Activated naive CD4-positive, alpha-beta T cell treated with anti-CD3 and anti-CD28 coated beads, Interleukin-2, amount 10 ng/mL, durations not matched to agents 7 days and 5 days (primary cell): ENCODE measurements around the gene DYNLRB1.
A peak's percentile ranks its signal among the peaks of the same experiment; 100 is the strongest.

Source experiments
- CTCF ChIA-PET: fragments of 350-600 bp; sonication (Branson Sonifier 250); formaldehyde crosslinking; loops from one replicate; lab custom pipeline; 2021; ENCODE audit warnings: antibody characterized with exemption; lab: Charles Lee
- DNase-seq: peaks from one replicate; pipeline ENCODE4 v3.0.0-alpha.2; 2020
- H3K27ac Mint-ChIP-seq: one replicate; pipeline ENCODE4 v1.8.0; 2021; ENCODE audit warnings: mild to moderate bottlenecking, moderate library complexity, mixed read lengths
- H3K27me3 Mint-ChIP-seq: one replicate; pipeline ENCODE4 v1.8.0; 2021; ENCODE audit warnings: mild to moderate bottlenecking, mixed read lengths
- H3K36me3 Mint-ChIP-seq: one replicate; pipeline ENCODE4 v1.8.0; 2021; ENCODE audit warnings: mixed read lengths
- H3K4me1 Mint-ChIP-seq: one replicate; pipeline ENCODE4 v1.8.0; 2021; ENCODE audit warnings: mixed read lengths
- H3K4me3 Mint-ChIP-seq: one replicate; pipeline ENCODE4 v1.8.0; 2021; ENCODE audit warnings: mild to moderate bottlenecking, moderate library complexity, mixed read lengths
- H3K9me3 Mint-ChIP-seq: one replicate; pipeline ENCODE4 v1.8.0; 2021; ENCODE audit warnings: mixed read lengths

Gene DYNLRB1

GRCh38 chr20:34543463-34544056, 27.3 kb downstream of the DYNLRB1 start:
- H3K36me3 Mint-ChIP-seq = peaks cover 20% of the 10 kb centered on the region
- no peak for DNase-seq
- H3K4me1 Mint-ChIP-seq = peaks cover 21% of the 10 kb centered on the region
- peaks cover 5% of the 10 kb centered on the region for H3K27me3 Mint-ChIP-seq
- CTCF ChIA-PET = interaction anchor here (1.2 to 2.8 kb wide), 2 partner anchors 19 to 231 kb away, joined by 3 to 14 read pairs; no protein-coding TSS in a partner anchor
- no peak overlapping the region for H3K27ac Mint-ChIP-seq
- H3K9me3 Mint-ChIP-seq = no peaks in the 10 kb centered on the region
- no peak overlapping the region for H3K4me3 Mint-ChIP-seq

GRCh38 chr20:34544109-34544796, 28.0 kb downstream of the DYNLRB1 start:
- peaks cover 5% of the 10 kb centered on the region for H3K27me3 Mint-ChIP-seq
- H3K4me3 Mint-ChIP-seq = peak overlapping the region; percentile 25
- H3K9me3 Mint-ChIP-seq = no peaks in the 10 kb centered on the region
- peak; percentile 32 for DNase-seq
- peaks cover 21% of the 10 kb centered on the region for H3K4me1 Mint-ChIP-seq
- CTCF ChIA-PET = interaction anchor here (1.0 to 2.8 kb wide), 3 partner anchors 18 to 231 kb away, joined by 3 to 14 read pairs (median 5); no protein-coding TSS in a partner anchor
- peaks cover 17% of the 10 kb centered on the region for H3K36me3 Mint-ChIP-seq
- no peak overlapping the region for H3K27ac Mint-ChIP-seq

- DNase-seq = no peak
- H3K9me3 Mint-ChIP-seq = no peaks in the 10 kb centered on the region
- no peak overlapping the region for H3K27ac Mint-ChIP-seq
- H3K27me3 Mint-ChIP-seq = peaks cover 5% of the 10 kb centered on the region
- H3K4me3 Mint-ChIP-seq = no peak overlapping the region
- peaks cover 12% of the 10 kb centered on the region for H3K4me1 Mint-ChIP-seq
- CTCF ChIA-PET = interaction anchor here (2.1 kb wide), 1 partner anchor 8 kb away, joined by 6 read pairs; no protein-coding TSS in a partner anchor
- H3K36me3 Mint-ChIP-seq = peaks cover 2% of the 10 kb centered on the region
These were observed 30.5 kb downstream of the DYNLRB1 start for GRCh38 chr20:34546751-34547181.

GRCh38 chr20:34547844-34548613, 31.8 kb downstream of the DYNLRB1 start:
- Mint-ChIP-seq H3K27ac (no peak overlapping the region), H3K27me3 (peaks cover 5% of the 10 kb centered on the region), H3K4me3 (no peak overlapping the region), H3K4me1 (peaks cover 10% of the 10 kb centered on the region), H3K9me3 (no peaks in the 10 kb centered on the region), H3K36me3 (no peaks in the 10 kb centered on the region)
- CTCF ChIA-PET = interaction anchor here (1.0 to 2.1 kb wide), 2 partner anchors 9 to 235 kb away, joined by 4 to 6 read pairs; no protein-coding TSS in a partner anchor
- DNase-seq = no peak

- H3K4me1 Mint-ChIP-seq = peaks cover 5% of the 10 kb centered on the region
- peaks cover 5% of the 10 kb centered on the region for H3K27me3 Mint-ChIP-seq
- no peak overlapping the region for H3K4me3 Mint-ChIP-seq
- H3K36me3 Mint-ChIP-seq = no peaks in the 10 kb centered on the region
- CTCF ChIA-PET = interaction anchor here (0.6 kb wide), 1 partner anchor 13 kb away, joined by 3 read pairs; no protein-coding TSS in a partner anchor
- no peaks in the 10 kb centered on the region for H3K9me3 Mint-ChIP-seq
- H3K27ac Mint-ChIP-seq = no peak overlapping the region
- DNase-seq = no peak
These were observed 33.2 kb downstream of the DYNLRB1 start for GRCh38 chr20:34549291-34549928.

GRCh38 chr20:34549929-34550305, 33.7 kb downstream of the DYNLRB1 start:
- no peaks in the 10 kb centered on the region for H3K9me3 Mint-ChIP-seq
- CTCF ChIA-PET = interaction anchor here (0.6 kb wide), 1 partner anchor 13 kb away, joined by 3 read pairs; no protein-coding TSS in a partner anchor
- no peak overlapping the region for H3K27ac Mint-ChIP-seq
- no peak overlapping the region for H3K4me3 Mint-ChIP-seq
- H3K4me1 Mint-ChIP-seq = no peaks in the 10 kb centered on the region
- H3K27me3 Mint-ChIP-seq = peaks cover 5% of the 10 kb centered on the region
- no peaks in the 10 kb centered on the region for H3K36me3 Mint-ChIP-seq
- no peak for DNase-seq

- Mint-ChIP-seq H3K27me3 (no peaks in the 10 kb centered on the region), H3K27ac (no peak overlapping the region)
- CTCF ChIA-PET = no interaction called here
These were observed 36.3 kb downstream of the DYNLRB1 start for GRCh38 chr20:34552569-34552968.

GRCh38 chr20:34553366-34553867, 37.2 kb downstream of the DYNLRB1 start:
- H3K4me1 Mint-ChIP-seq = peaks cover 13% of the 10 kb centered on the region
- H3K4me3 Mint-ChIP-seq = no peak overlapping the region
- no peaks in the 10 kb centered on the region for H3K9me3 Mint-ChIP-seq
- DNase-seq = no peak
- no peaks in the 10 kb centered on the region for H3K27me3 Mint-ChIP-seq
- CTCF ChIA-PET = interaction anchor here (0.6 kb wide), 1 partner anchor 15 kb away, joined by 3 read pairs; no protein-coding TSS in a partner anchor
- no peak overlapping the region for H3K27ac Mint-ChIP-seq
- no peaks in the 10 kb centered on the region for H3K36me3 Mint-ChIP-seq

More at GRCh38 chr20:34552569-34552968, 36.3 kb downstream of the DYNLRB1 start:
- no peak overlapping the region for H3K4me3 Mint-ChIP-seq
- H3K9me3 Mint-ChIP-seq = no peaks in the 10 kb centered on the region
- H3K36me3 Mint-ChIP-seq = no peaks in the 10 kb centered on the region
- peaks cover 8% of the 10 kb centered on the region for H3K4me1 Mint-ChIP-seq
- no peak for DNase-seq

DNA sequence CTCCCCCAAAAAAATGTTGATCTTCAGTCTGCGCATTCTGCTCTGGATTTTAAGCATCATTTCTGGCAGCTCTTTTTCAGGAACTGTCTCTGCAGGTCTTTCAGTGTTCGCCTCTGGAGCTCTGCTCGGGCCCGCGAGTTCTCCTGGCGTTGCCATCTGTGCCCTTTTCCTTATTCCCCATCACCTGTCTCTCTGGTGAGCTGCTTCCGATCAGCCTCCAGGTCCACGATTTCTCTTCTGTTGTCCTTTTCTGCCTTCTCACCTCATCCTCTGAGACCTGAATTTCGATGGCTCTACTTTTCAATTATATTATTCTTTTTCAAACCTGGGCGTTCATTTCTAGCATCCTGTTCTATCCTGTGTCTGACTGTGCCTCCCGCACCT, 41.7 kb downstream of the DYNLRB1 start:
- no peaks in the 10 kb centered on the region for H3K27me3 Mint-ChIP-seq
- DNase-seq = no peak

GRCh38 chr20:34558320-34559218, 42.3 kb downstream of the DYNLRB1 start, which contains the start of gene MAP1LC3A:
TSS of gene MAP1LC3A (plus strand) at chr20:34558718. CDS start at chr20:34558869, 151 bp downstream.
- no peaks in the 10 kb centered on the region for H3K36me3 Mint-ChIP-seq
- peak within 1 kb of the TSS; percentile 79 for H3K27ac Mint-ChIP-seq
- peak; percentile 94 for DNase-seq
- peak within 1 kb of the TSS; percentile 71 for H3K4me3 Mint-ChIP-seq
- CTCF ChIA-PET = interaction anchor here (0.6 to 2.0 kb wide), 5 partner anchors 25 to 246 kb away, joined by 3 to 10 read pairs (median 4); no protein-coding TSS in a partner anchor
- no peaks in the 10 kb centered on the region for H3K27me3 Mint-ChIP-seq
- peaks cover 13% of the 10 kb centered on the region for H3K4me1 Mint-ChIP-seq
- H3K9me3 Mint-ChIP-seq = no peaks in the 10 kb centered on the region

More for the DNA sequence above, 41.7 kb downstream of the DYNLRB1 start:
- CTCF ChIA-PET = interaction anchor here (0.6 to 2.0 kb wide), 5 partner anchors 24 to 245 kb away, joined by 3 to 10 read pairs (median 4); no protein-coding TSS in a partner anchor
- Mint-ChIP-seq H3K4me3 (peak overlapping the region; percentile 71), H3K4me1 (peaks cover 13% of the 10 kb centered on the region), H3K27ac (peak overlapping the region; percentile 59), H3K36me3 (no peaks in the 10 kb centered on the region), H3K9me3 (no peaks in the 10 kb centered on the region)

GRCh38 chr20:34559311-34560140, 43.3 kb downstream of the DYNLRB1 start:
- Mint-ChIP-seq H3K4me1 (peaks cover 13% of the 10 kb centered on the region), H3K9me3 (no peaks in the 10 kb centered on the region), H3K36me3 (no peaks in the 10 kb centered on the region), H3K27me3 (no peaks in the 10 kb centered on the region), H3K27ac (peak overlapping the region; percentile 79), H3K4me3 (peak overlapping the region; percentile 58)
- no peak for DNase-seq
- CTCF ChIA-PET = interaction anchor here (2.0 kb wide), 1 partner anchor 247 kb away, joined by 10 read pairs; no protein-coding TSS in a partner anchor

DNA sequence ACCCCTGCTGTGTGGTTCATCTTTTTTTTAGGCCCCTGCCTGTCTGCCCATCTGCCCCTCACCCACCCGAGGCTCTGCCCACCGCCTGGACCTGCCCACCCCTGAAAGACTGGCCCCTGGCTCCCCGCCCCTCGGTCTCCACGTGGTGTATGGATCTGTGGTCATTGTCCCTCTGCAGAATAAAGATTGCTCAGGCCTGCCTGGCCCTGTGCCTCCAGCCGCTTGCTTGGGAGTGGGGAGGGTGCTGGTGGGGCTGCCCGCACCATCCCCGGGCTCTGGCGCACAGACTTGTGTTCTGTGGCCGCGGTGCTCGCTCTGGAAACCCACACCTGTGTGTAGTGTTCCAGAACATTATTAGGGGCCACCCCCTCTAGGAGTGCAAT, 43.9 kb downstream of the DYNLRB1 start:
- H3K27me3 Mint-ChIP-seq = no peaks in the 10 kb centered on the region
- H3K4me1 Mint-ChIP-seq = peaks cover 13% of the 10 kb centered on the region
- no peak for DNase-seq
- H3K36me3 Mint-ChIP-seq = no peaks in the 10 kb centered on the region
- H3K9me3 Mint-ChIP-seq = no peaks in the 10 kb centered on the region
- CTCF ChIA-PET = no interaction called here
- H3K27ac Mint-ChIP-seq = peak overlapping the region; percentile 50
- H3K4me3 Mint-ChIP-seq = peak overlapping the region; percentile 51
